SIG-M5 treated with dmso at 0.1 percent for 504 hours (cell line): ENCODE data around the gene CDC42BPA.
"Not testable (repeated sequence)": the region's sequence is repeated elsewhere in the genome, so short reads cannot be mapped to it uniquely, and the experiment has no call there.

Experiments
- DNase-seq: peaks from one replicate; lab custom pipeline; 2025; ENCODE audit not compliant: unreplicated experiment; lab: John Stamatoyannopoulos, UW

The CDC42BPA gene, protein sequence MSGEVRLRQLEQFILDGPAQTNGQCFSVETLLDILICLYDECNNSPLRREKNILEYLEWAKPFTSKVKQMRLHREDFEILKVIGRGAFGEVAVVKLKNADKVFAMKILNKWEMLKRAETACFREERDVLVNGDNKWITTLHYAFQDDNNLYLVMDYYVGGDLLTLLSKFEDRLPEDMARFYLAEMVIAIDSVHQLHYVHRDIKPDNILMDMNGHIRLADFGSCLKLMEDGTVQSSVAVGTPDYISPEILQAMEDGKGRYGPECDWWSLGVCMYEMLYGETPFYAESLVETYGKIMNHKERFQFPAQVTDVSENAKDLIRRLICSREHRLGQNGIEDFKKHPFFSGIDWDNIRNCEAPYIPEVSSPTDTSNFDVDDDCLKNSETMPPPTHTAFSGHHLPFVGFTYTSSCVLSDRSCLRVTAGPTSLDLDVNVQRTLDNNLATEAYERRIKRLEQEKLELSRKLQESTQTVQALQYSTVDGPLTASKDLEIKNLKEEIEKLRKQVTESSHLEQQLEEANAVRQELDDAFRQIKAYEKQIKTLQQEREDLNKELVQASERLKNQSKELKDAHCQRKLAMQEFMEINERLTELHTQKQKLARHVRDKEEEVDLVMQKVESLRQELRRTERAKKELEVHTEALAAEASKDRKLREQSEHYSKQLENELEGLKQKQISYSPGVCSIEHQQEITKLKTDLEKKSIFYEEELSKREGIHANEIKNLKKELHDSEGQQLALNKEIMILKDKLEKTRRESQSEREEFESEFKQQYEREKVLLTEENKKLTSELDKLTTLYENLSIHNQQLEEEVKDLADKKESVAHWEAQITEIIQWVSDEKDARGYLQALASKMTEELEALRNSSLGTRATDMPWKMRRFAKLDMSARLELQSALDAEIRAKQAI (N-terminal part only)

DNA sequence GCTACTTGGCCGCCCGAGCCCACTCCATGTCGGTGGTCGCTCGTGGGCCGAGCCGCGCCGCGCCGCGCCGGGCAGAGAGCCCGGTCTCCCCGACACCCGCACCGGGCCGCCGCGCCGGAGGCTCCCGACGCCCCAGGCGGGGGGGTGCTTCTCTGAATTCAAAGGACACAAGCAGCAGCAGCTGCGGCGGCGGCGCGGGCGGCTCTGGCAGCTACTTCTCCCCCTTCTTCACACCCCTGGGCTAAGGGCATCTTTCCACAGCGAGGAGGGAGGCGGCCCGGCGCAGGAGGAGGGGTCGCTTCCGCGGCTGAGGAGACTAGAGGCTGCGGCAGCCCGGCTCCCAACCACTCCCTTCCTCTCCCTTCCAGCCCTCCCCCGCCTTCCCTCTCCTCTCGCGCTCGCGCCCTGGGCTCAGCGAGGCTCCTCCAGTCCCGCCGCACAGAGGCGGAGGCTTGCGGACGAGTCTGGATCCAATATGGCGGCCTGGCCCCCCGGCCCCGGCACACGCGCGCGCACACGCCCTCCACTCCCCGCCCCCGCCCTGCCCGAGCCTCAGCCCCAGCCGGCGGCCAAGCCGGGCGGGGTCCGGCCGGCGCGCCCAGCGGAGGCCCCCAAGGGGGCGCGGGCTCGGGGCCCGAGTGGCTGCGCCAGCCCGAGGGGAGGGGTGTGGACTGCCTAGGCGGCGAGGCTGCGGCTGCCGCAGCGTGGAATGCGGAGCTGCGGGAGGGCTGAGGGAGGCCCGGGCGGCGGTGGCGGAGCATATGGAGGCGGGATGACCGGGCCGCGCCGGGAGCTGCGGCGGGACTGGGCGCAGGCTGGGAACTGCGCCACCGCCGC is at the start of gene CDC42BPA:
Gene CDC42BPA (minus strand): TSS at position 477 of the 837 bp plus-strand sequence. CDS start 1,310 bp downstream, outside the sequence.
- DNase-seq, result peak; percentile 85

- no peak for DNase-seq
These were observed 49.7 kb upstream of the CDC42BPA start for GRCh38 chr1:227368009-227368408.

DNA sequence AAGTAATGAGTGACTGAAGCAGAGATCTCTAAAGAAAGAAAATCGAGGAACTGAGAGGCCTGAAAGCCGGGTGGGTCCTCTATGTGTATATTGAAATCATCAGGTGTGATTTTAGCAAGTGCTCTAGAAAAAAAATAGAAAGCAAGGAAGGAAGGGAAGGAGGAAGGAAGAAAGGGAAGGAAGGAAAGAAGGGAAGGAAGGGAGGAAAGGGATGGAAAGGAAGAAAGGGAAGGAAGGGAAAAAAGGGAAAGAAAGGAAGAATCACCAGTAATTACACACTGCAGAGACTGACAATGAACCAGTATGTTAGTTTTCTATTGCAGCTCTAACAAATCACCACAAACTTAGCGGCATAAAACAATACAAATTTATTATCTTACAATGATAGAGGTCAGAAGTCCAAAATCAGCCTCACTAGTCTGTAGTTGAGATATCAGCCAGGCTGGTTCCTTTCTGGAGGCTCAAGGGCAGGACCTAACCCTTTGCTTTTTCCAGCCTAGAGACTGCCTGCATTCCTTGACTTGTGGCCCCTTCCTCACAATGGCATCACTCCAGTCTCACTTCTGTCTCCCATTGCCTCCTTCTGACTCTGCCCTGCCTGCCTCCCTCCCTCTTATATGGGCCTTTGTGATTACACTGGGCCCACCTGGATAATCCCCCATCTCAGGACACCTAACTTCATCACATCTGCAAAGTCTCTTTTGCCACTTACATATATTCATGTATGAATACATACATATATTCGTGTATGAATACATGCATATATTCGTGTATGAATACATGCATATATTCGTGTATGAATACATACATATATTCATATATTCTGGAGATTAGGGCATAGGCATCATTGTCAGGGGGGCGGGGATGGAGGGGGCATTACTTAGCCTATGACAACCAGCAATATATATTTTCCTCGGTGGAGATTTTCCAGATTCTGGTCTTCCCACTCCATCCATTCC is 47.5 kb upstream of the CDC42BPA start:
- DNase-seq, result no peak

DNA sequence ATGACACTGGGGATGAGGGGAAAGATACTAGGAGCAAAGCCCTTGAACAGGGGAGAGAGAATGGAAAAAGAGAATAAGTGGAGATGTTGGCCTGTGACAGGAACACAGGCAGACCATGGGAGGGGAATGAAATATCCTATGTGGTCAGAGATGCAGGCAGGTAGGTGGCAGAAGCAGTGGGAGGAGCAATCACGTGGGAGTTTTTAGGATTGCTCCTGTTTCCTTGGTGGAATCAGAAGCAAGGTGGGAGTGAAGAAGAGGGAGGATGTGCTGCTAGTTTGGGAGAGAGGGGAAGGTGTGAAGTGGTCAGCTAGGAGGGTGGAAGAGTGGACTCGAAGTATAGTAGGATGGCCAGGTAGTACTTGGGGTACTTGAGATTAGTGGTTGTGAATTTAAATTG is 46.4 kb upstream of the CDC42BPA start:
- no peak for DNase-seq

DNA sequence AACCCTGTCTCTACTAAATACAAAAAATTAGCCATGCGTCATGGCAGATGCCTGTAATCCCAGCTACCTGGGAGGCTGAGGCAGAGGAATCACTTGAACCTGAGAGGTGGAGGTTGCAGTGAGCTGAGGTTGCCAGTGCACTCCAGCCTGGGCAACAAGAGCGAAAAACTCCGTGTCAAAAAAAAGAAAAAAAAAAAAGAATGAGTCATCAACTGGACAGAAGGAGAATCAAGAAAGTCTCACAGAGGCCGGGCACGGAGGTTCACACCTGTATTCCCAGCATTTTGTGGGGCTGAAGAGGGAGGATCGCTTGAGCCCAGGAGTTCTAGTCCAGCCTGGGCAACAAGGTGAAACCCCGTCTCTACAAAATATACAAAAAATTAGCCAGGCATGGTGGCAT is 45.5 kb upstream of the CDC42BPA start:
- DNase-seq, result no peak

DNA sequence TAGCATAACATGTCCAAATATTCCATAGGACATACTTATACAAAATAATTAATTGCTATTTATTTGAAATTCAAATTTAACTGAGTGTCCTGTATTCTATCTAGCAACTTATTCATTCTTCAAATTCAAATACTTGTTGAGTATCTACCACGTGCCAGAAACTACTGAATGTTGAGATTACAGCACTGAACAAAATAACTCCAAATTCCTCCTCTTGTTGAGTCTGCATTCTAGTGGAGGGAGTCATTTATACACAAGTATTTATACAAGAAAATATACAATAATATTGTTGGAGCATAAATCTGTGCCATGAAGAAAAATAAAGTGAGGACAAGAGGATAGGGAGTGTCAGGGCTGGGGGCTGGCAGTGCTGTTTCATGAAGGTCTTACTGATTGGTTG is 43.7 kb upstream of the CDC42BPA start:
- no peak for DNase-seq

DNA sequence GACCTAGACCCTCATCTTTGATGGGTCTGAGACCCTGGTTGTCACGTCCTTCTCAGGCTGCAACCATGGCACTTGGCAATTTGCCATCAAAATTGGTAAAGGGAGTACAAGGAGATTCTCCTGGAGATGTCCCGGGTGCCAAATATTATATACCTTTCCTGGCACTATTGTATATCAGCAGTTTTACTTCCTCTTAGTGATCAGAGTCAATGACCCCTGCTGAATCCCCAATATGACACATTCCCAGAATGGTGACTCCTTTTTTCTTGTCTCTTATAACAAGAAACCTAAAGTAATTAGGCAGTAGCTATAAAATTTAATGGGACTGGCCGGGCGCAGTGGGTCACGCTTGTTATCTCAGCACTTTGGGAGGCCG is 39.6 kb upstream of the CDC42BPA start:
- no peak for DNase-seq

- DNase-seq, result no peak
These were observed 39.1 kb upstream of the CDC42BPA start for GRCh38 chr1:227357171-227357926.

- no peak for DNase-seq
These were observed 38.4 kb upstream of the CDC42BPA start for GRCh38 chr1:227356620-227357146.

GRCh38 chr1:227355542-227356245 is 37.4 kb upstream of the CDC42BPA start:
- DNase-seq, result no peak

GRCh38 chr1:227353186-227353585 is 34.9 kb upstream of the CDC42BPA start:
- no peak for DNase-seq

DNA sequence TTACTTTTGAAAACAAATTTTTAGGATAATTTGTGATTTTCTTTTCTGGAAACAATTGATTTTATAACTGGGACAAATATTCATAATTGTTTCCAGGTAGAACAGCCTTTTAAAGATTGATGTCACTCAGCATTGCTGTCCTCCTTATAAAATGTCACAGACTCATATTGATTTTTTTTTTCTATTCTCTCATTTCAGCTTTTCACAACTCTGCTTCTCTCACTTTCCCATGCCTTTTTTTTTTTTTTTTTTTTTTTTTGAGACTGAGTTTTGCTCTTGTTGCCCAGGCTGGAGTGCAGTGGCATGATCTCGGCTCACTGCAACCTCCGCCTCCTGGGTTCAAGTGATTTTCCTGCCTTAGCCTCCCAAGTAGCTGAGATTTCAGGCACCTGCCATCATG is 33.9 kb upstream of the CDC42BPA start:
- not testable (repeated sequence) for DNase-seq

DNA sequence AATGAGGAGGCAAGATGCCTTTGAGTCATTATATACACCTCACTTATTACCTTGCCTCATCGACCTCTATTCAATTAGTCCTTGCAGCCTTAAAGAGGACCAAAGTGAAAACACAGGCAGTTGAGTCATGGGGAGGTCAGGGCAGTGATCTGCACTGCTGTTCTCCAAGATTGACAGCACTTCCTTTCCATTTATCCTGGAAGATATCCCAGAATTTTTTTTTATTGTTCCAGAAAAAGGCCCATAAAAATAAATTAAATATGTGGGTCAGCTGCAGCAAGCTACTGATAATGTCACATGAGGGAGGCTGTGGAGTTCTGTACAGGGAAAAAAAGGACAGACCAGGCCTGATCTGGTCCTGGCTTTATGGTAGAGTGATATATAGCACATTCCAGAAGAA is 33.2 kb upstream of the CDC42BPA start:
- DNase-seq, result no peak

DNA sequence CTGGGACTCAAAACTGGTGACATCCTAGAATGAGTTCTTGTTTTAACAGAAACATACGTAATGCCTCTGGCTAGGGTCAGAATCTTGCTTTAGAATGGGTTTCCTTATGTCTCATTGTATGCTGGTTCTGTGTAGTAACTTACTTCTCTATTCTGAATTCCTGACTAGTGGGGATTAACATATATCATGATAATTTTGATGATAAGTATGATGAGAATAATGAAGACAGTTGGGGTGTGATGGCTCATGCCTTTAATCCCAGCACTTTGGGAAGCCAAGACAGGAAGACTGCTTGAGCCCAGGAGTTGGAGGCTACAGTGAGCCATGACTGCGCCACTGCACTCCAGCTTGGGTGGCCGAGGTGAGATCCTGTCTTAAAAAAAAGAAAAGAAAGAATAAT is 31.7 kb upstream of the CDC42BPA start:
- DNase-seq, result no peak

GRCh38 chr1:227343727-227344551 is 25.6 kb upstream of the CDC42BPA start:
- DNase-seq, result peak; percentile 41

DNA sequence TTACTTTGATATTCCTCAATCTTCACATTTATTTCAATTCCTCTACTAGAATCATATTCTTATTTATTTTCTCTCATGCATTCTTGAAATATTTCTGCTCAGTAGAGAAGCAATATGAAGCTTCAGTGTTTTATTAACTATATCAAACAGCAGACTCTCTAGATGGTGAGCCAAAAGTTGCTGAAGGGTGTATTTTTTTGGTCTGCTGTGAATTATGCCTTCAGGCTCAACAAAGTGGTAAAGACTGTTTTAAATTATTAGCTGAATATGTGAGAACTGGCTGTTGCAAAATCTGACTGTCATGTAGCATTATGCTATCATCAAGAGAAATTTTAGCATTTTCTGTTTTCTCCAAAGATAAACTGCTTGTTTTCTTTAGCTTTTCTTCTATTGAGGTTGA is 24.9 kb upstream of the CDC42BPA start:
- DNase-seq, result no peak

GRCh38 chr1:227342075-227342829 is 24.0 kb upstream of the CDC42BPA start:
- DNase-seq, result no peak
